ENCODE results near the gene AHSG. TPM values are rescaled to one million over a fixed set of nuclear protein-coding genes. Genes with fewer than 3 reads are reported as not detected.
"Not testable (repeated sequence)": the region's sequence is repeated elsewhere in the genome, so short reads cannot be mapped to it uniquely, and the experiment has no call there.

The AHSG gene
- total and polyA plus RNA-seq, 7 donors = not detected

- Histone ChIP-seq H3K9me3 (no peaks in the 10 kb centered on the region), H3K4me1 (no peaks in the 10 kb centered on the region), H3K27ac (no peak overlapping the region), H3K27me3 (ENCODE audit: insufficient read depth in 3 of 3, low read length in 2 of 3) (peaks cover 0 to 16% (median 0%) of the 10 kb centered on the region in 3 donors), H3K36me3 (ENCODE audit: insufficient read depth in 1 of 2, low read depth in 1 of 2) (no peaks in the 10 kb centered on the region), H3K4me3 (no peak overlapping the region)
- DNase-seq = no peak
- ATAC-seq = no peak
- intact Hi-C loops (cut with DNase I) = no loop called here
- TF ChIP-seq CTCF (IDR thresholded peaks at IDR 0.05) = no peak
Measured at GRCh38 chr3:186633481-186633880, 20.6 kb downstream of the AHSG start.

- intact Hi-C loops (cut with DNase I); H3K27ac ChIP-seq; H3K4me1 ChIP-seq; DNase-seq; ATAC-seq; H3K4me3 ChIP-seq; H3K36me3 ChIP-seq (ENCODE audit: insufficient read depth in 1 of 2, low read depth in 1 of 2); H3K9me3 ChIP-seq: not testable (repeated sequence)
- peaks cover 0 to 16% (median 0%) of the 10 kb centered on the region in 3 donors for H3K27me3 ChIP-seq (ENCODE audit: insufficient read depth in 3 of 3, low read length in 2 of 3)
- 80 to 89% (median 87%) methylated on average over 5 of the region's 5 CpGs for WGBS, 3 donors
Measured at GRCh38 chr3:186634207-186634606, 21.3 kb downstream of the AHSG start.

GRCh38 chr3:186635532-186635931 lies 22.7 kb downstream of the AHSG start:
- Histone ChIP-seq H3K27me3 (ENCODE audit: insufficient read depth in 3 of 3, low read length in 2 of 3) (peaks cover 0 to 15% (median 0%) of the 10 kb centered on the region in 3 donors), H3K36me3 (ENCODE audit: insufficient read depth in 1 of 2, low read depth in 1 of 2) (no peaks in the 10 kb centered on the region), H3K4me1 (no peaks in the 10 kb centered on the region), H3K9me3 (no peaks in the 10 kb centered on the region), H3K27ac (no peak overlapping the region), H3K4me3 (no peak overlapping the region)
- WGBS, 3 donors = 76 to 81% (median 78%) methylated on average over 3 of the region's 3 CpGs
- ATAC-seq (no peak), DNase-seq (no peak)
- TF ChIP-seq CTCF (IDR thresholded peaks at IDR 0.05) = no peak
- intact Hi-C loops (cut with DNase I) = no loop called here

- no peak overlapping the region for H3K27ac ChIP-seq
- H3K4me3 ChIP-seq = no peak overlapping the region
- 55 to 62% (median 60%) methylated on average over 7 of the region's 7 CpGs for WGBS, 3 donors
- intact Hi-C loops (cut with DNase I) = no loop called here
- H3K4me1 ChIP-seq = no peaks in the 10 kb centered on the region
- no peak for TF ChIP-seq CTCF (IDR thresholded peaks at IDR 0.05)
- no peak for ATAC-seq
- no peaks in the 10 kb centered on the region for H3K36me3 ChIP-seq (ENCODE audit: insufficient read depth in 1 of 2, low read depth in 1 of 2)
- DNase-seq = no peak
- H3K27me3 ChIP-seq (ENCODE audit: insufficient read depth in 3 of 3, low read length in 2 of 3) = peaks cover 0 to 13% (median 0%) of the 10 kb centered on the region in 3 donors
- H3K9me3 ChIP-seq = no peaks in the 10 kb centered on the region
Measured at GRCh38 chr3:186636536-186636935, 23.7 kb downstream of the AHSG start.

- Histone ChIP-seq H3K27ac (no peak overlapping the region), H3K4me1 (no peaks in the 10 kb centered on the region), H3K27me3 (ENCODE audit: insufficient read depth in 3 of 3, low read length in 2 of 3) (peaks cover 0 to 19% (median 0%) of the 10 kb centered on the region in 3 donors), H3K9me3 (no peaks in the 10 kb centered on the region), H3K36me3 (ENCODE audit: insufficient read depth in 1 of 2, low read depth in 1 of 2) (no peaks in the 10 kb centered on the region), H3K4me3 (no peak overlapping the region)
- no peak for TF ChIP-seq CTCF (IDR thresholded peaks at IDR 0.05)
- no peak for DNase-seq
- 59 to 73% (median 60%) methylated on average over 3 of the region's 3 CpGs for WGBS, 3 donors
- no peak for ATAC-seq
- intact Hi-C loops (cut with DNase I) = no loop called here
Measured at GRCh38 chr3:186637686-186638085, 24.8 kb downstream of the AHSG start.
